HEK293 (cell line): ENCODE results near the gene ANTXR1.

Source experiments
- CTCF ChIP-seq: fragments of 450-650 bp; formaldehyde crosslinking; IDR thresholded peaks from 2 replicates; pipeline ENCODE4 v1.5.1; 2016; ENCODE audit warnings: missing biosample characterization, missing genetic modification characterization
- KLF7 ChIP-seq: fragments of 450-650 bp; formaldehyde crosslinking; IDR thresholded peaks from 2 replicates; pipeline ENCODE4 v1.5.1; 2016; ENCODE audit warnings: missing biosample characterization, missing genetic modification characterization, borderline replicate concordance
- ZNF510 ChIP-seq: fragments of 450-650 bp; formaldehyde crosslinking; IDR thresholded peaks from 2 replicates; pipeline ENCODE4 v1.5.1; 2018; ENCODE audit warnings: mild to moderate bottlenecking, missing genetic modification characterization, missing biosample characterization; ENCODE audit not compliant: insufficient replicate concordance
- ZNF624 ChIP-seq: fragments of 450-650 bp; formaldehyde crosslinking; IDR thresholded peaks from 2 replicates; pipeline ENCODE4 v1.5.1; 2017; ENCODE audit warnings: missing biosample characterization, missing genetic modification characterization

DNA sequence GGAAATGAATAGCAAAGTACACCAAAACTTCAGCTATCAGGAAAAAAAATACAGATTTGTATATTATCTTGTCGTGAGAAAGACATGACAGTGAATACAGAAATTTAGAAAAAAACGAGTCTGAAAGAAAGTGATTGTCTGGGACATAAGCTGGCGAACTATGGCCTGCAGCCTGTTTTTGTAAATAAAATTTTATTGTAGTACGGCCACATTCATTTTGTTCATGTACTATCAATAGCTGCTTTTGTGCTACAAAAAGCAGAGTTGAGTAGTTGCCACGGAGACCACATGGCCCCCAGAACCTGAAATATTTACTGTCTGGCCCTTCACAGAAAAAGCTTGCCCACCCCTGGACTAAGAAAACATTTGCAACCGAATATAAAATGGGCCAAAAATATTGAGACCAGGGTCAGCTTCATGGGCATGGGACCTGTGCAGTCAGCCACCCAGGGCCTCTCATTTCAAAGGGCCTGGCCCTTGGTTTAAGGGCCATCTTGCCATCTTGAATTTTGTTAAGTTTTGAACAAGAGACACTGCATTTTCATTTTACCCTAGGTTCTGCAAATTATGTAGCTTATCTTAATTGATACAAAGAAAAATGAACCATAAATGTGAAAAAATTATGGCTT, 17.9 kb downstream of the ANTXR1 start:
- no peak for TF ChIP-seq ZNF510 (tag by site-specific recombination)
- TF ChIP-seq CTCF (tag by site-specific recombination): no peak
- TF ChIP-seq ZNF624: no peak
- TF ChIP-seq KLF7 (tag by site-specific recombination): no peak
